Parathyroid adenoma (tissue), 2 donors: ENCODE measurements around the gene SLC5A8.

Experiments
- H2AFZ ChIP-seq: fragments of 300-600 bp; sonication (generic); one replicate; pipeline ENCODE4 v1.7.0; 2017; ENCODE audit warnings: antibody characterized with exemption, mild to moderate bottlenecking
- H3K27ac ChIP-seq: fragments of 300-600 bp; sonication (generic); one replicate; pipeline ENCODE4 v1.7.0; 2017
- H3K27me3 ChIP-seq: fragments of 300-600 bp; sonication (generic); one replicate; pipeline ENCODE4 v1.7.0; 2017; ENCODE audit warnings: low read length; ENCODE audit not compliant: control insufficient read depth, insufficient read depth
- H3K36me3 ChIP-seq: fragments of 300-600 bp; sonication (generic); one replicate; pipeline ENCODE4 v1.7.0; 2017; ENCODE audit warnings: low read length; ENCODE audit not compliant: control insufficient read depth, insufficient read depth
- H3K4me1 ChIP-seq: fragments of 300-600 bp; sonication (generic); one replicate; pipeline ENCODE4 v1.7.0; 2017; ENCODE audit warnings: control low read depth
- H3K4me2 ChIP-seq: fragments of 300-600 bp; sonication (generic); one replicate; pipeline ENCODE4 v1.7.0; 2017; ENCODE audit warnings: low read length
- H3K4me3 ChIP-seq: fragments of 300-600 bp; sonication (generic); one replicate; pipeline ENCODE4 v1.7.0; 2017; ENCODE audit warnings: low read depth, low read length
- H3K79me2 ChIP-seq: fragments of 300-600 bp; sonication (generic); one replicate; pipeline ENCODE4 v1.7.0; 2017; ENCODE audit warnings: control low read depth
- H3K9ac ChIP-seq: fragments of 300-600 bp; sonication (generic); one replicate; pipeline ENCODE4 v1.7.0; 2017; ENCODE audit warnings: mild to moderate bottlenecking
- H3K9me3 ChIP-seq: fragments of 300-600 bp; sonication (generic); one replicate; pipeline ENCODE4 v1.7.0; 2017; ENCODE audit warnings: low read length; ENCODE audit not compliant: control insufficient read depth
- CTCF ChIP-seq: fragments of 300-600 bp; sonication (generic); IDR thresholded peaks from one replicate; pipeline ENCODE4 v1.7.0; 2017; ENCODE audit warnings: antibody characterized with exemption, mild to moderate bottlenecking
- donor health status: primary hyperparathyroidism.

The SLC5A8 gene

GRCh38 chr12:101229841-101230241 is 19.8 kb upstream of the SLC5A8 start:
- no peak for TF ChIP-seq CTCF
- no peaks in the 10 kb centered on the region for H3K27me3 ChIP-seq
- H3K27ac ChIP-seq: no peak overlapping the region
- no peak overlapping the region for H3K9ac ChIP-seq
- no peaks in the 10 kb centered on the region for H3K36me3 ChIP-seq
- H3K4me2 ChIP-seq: no peak overlapping the region
- H3K4me3 ChIP-seq: no peak overlapping the region
- no peaks in the 10 kb centered on the region for H3K9me3 ChIP-seq
- no peaks in the 10 kb centered on the region for H3K79me2 ChIP-seq
- peaks cover 2% of the 10 kb centered on the region for H3K4me1 ChIP-seq
- H2AFZ ChIP-seq: no peak overlapping the region

GRCh38 chr12:101221301-101221700 is 11.3 kb upstream of the SLC5A8 start:
- H2AFZ ChIP-seq: no peak overlapping the region
- H3K9ac ChIP-seq: no peak overlapping the region
- H3K79me2 ChIP-seq: no peaks in the 10 kb centered on the region
- no peaks in the 10 kb centered on the region for H3K27me3 ChIP-seq
- no peaks in the 10 kb centered on the region for H3K36me3 ChIP-seq
- no peak overlapping the region for H3K4me3 ChIP-seq
- no peaks in the 10 kb centered on the region for H3K4me1 ChIP-seq
- H3K27ac ChIP-seq: no peak overlapping the region
- no peak for TF ChIP-seq CTCF
- H3K9me3 ChIP-seq: no peaks in the 10 kb centered on the region
- H3K4me2 ChIP-seq: no peak overlapping the region

GRCh38 chr12:101216810-101217209 is 6.8 kb upstream of the SLC5A8 start:
- H3K4me1 ChIP-seq: no peaks in the 10 kb centered on the region
- H3K36me3 ChIP-seq: no peaks in the 10 kb centered on the region
- H3K27ac ChIP-seq: no peak overlapping the region
- no peaks in the 10 kb centered on the region for H3K27me3 ChIP-seq
- no peak overlapping the region for H3K4me2 ChIP-seq
- H3K4me3 ChIP-seq: no peak overlapping the region
- no peak for TF ChIP-seq CTCF
- H3K9ac ChIP-seq: no peak overlapping the region
- H3K9me3 ChIP-seq: no peaks in the 10 kb centered on the region
- H3K79me2 ChIP-seq: no peaks in the 10 kb centered on the region
- no peak overlapping the region for H2AFZ ChIP-seq

GRCh38 chr12:101207086-101207780 is 2.8 kb downstream of the SLC5A8 start:
- Histone ChIP-seq H3K4me3 (no peak overlapping the region), H2AFZ (no peak overlapping the region), H3K9me3 (no peaks in the 10 kb centered on the region), H3K27ac (no peak overlapping the region), H3K27me3 (peaks cover 2% of the 10 kb centered on the region), H3K36me3 (no peaks in the 10 kb centered on the region), H3K9ac (no peak overlapping the region), H3K4me1 (peaks cover 6% of the 10 kb centered on the region), H3K79me2 (no peaks in the 10 kb centered on the region), H3K4me2 (no peak overlapping the region)
- TF ChIP-seq CTCF: no peak
